GM20000 (cell line): ENCODE results near the gene SIAH3.
A peak's percentile ranks its signal among the peaks of the same experiment; 100 is the strongest.

Experiments used
- DNase-seq: peaks from one replicate; pipeline ENCODE4 v3.0.0; 2012; ENCODE audit warnings: low spot score
- TF ChIP-seq, protein P1 (sequence below): IDR thresholded peaks from 2 replicates; pipeline ENCODE4 v1.5.1; 2012; ENCODE audit warnings: mild to moderate bottlenecking, control low read depth; ENCODE audit errors: extremely low read depth, missing control alignments

SIAH3 gene

DNA sequence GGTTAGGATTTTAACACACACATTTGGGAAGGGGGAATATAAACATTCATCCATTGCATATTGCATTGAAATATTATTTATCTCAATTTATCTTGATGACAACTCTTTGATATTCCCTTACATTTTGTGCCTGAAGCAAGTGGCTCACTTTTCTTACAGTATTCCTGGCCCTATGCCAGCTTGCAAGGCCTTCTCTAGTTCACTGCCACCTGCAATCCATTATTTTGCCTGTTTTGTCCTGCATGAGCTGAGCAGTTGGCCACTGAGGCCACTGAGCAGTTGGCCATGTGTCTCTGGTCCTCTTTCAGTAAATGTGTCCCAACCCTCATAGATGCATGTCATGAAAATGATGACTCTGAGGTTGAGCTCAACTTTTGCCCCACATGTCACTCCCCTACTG is 99.7 kb downstream of the SIAH3 start:
- TF ChIP-seq, protein P1, sequence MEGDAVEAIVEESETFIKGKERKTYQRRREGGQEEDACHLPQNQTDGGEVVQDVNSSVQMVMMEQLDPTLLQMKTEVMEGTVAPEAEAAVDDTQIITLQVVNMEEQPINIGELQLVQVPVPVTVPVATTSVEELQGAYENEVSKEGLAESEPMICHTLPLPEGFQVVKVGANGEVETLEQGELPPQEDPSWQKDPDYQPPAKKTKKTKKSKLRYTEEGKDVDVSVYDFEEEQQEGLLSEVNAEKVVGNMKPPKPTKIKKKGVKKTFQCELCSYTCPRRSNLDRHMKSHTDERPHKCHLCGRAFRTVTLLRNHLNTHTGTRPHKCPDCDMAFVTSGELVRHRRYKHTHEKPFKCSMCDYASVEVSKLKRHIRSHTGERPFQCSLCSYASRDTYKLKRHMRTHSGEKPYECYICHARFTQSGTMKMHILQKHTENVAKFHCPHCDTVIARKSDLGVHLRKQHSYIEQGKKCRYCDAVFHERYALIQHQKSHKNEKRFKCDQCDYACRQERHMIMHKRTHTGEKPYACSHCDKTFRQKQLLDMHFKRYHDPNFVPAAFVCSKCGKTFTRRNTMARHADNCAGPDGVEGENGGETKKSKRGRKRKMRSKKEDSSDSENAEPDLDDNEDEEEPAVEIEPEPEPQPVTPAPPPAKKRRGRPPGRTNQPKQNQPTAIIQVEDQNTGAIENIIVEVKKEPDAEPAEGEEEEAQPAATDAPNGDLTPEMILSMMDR, result no peak
- no peak for DNase-seq

DNA sequence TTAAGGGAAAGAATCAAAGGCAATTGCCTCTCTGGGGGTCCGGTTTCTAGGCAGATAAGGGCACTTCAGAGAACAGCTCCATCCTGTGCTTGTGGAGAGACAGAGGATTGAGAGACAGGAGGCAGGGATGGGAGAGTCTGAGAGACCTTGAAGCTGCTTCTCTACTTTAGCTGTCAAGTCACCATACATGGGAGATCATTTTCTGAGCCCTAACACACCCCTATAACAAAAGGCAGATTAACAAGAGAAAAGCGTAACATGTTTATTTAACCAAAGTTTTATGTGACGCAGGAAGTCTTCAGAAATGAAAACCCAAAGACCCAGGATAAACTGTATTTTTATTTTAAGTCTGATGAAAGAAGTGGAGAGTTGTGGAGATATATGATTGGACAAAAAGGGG is 101.0 kb downstream of the SIAH3 start:
- TF ChIP-seq, protein P1, result no peak
- no peak for DNase-seq

DNA sequence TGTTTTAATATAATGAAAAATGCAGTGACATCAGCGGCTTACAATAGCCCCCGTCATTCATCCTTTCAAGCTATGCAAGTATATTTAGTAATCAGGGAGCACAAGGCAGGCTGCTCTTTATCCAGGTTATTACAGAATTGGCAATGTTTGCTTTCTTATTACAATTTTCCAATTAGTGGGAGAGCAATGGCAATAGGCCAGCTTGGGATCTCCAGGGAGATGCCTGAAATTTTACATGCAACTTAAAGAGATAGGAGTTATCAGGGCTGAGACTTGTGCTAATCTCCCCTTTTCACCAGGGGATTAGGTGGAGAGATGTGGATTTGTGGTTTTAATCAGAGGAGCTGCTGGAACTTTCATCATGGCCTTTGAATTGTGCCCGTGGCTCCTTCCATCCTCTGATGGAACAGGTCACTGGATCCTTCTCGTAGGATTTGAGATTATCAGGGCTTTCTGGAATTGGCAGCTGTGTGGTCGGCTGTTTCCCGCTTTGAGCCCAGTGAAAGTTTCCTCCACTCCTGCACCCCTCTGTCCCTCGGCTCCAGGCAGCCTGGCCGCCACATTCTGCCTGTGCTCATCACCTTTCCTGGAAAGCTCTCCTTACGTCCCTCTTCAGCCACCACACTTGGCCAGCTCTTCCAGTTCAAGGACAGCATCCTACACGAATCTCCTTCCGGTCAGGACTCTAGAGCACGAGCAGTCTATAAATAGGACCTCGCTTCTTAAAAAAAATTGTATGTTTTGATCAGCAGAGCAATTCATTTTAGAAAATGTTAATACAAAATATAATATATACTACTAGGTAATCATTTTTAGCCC is 102.4 kb downstream of the SIAH3 start:
- DNase-seq, result no peak
- TF ChIP-seq, protein P1, result no peak

DNA sequence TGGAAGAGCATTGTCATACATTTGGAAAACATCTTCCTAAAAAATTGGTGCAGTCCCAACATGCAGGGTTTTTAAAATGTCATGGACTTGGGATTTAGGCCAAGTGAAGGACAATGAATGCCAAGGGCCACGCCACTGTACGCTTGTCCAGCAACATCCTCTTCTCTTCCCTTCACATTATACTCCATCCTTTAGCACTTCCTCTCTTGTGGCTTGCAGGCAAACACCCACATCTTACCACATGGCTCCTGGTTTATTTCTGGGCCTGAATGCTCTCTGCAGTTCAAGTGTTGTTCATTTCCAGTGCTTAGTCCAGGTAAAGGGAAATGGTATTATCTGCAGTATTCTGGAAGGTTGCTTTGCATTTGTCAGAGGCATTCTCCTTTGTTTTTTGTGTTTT is 104.5 kb downstream of the SIAH3 start:
- TF ChIP-seq, protein P1, result no peak
- no peak for DNase-seq

DNA sequence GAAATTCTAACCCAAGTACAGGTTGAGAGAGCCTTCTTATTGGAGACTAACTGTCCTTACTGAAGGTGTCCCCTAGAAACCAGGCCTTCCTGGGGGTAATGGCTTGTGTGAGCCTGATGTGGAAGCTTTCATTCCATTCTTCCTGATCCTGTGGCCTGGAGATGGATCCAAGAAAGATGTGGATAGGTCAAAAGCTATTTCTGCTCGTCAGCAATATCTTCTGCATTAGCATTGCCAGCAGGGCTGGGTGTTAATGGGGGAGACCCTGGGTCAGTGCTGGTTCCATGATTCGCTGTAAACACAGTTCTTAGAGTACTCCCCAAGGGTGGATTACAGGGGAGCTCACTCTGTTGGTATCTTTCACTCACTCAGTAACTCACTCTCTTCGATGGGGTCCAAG is 106.6 kb downstream of the SIAH3 start:
- DNase-seq, result no peak
- TF ChIP-seq, protein P1, result no peak

DNA sequence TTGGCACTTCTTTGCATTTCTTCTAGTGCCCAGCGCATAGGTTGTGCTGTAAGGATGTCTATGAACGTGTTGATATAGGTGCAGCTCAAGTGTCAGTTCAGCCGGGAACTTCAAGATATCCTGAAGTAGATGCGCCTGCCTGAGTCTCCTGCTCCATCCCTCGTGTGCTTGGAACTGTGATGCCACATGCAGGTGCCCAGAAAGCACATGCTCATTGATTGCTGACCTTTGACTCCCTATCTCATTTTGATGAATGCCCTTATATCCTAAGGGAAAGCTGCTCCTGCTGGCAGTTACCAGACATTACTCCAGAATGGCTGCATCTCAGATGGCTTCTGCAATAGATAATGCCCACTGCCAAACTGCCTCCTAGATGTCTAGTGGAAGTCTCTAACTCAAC is 108.6 kb downstream of the SIAH3 start:
- no peak for DNase-seq
- TF ChIP-seq, protein P1, result no peak

DNA sequence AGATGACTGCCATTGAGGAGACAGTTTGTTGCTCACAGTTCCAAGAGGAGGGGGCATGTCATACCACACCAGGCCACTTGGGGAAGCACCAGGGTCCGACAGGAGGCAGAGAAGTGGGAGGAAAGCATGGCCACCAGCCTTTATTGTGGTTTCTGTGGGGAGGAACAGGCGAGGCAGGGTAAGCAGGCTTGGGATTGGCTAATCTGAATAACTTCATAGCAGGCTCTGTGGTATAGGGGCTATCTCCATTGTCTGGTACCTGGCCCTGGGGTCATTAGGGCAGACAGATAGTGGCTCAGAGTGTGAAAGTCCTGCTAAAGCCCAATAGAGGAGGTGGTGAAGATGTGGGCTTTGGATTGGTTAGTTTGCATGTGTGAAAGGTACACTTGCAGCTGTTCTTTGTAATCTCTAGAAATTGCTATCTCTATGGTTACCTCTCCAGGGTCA is 114.0 kb downstream of the SIAH3 start:
- TF ChIP-seq, protein P1, result no peak
- DNase-seq, result peak; percentile 24
